DND-41 (cell line): ENCODE results near the gene CASP7.

Experiments used
- EZH2 ChIP-seq: IDR thresholded peaks from 3 replicates; pipeline ENCODE4 v1.6.1; 2012; ENCODE audit warnings: borderline replicate concordance, low read depth, mild to moderate bottlenecking, moderate library complexity, low read length, inconsistent platforms; ENCODE audit not compliant: severe bottlenecking
- TF ChIP-seq, protein P1 (sequence below): IDR thresholded peaks from 2 replicates; pipeline ENCODE4 v1.5.1; 2012; ENCODE audit warnings: borderline replicate concordance, low read length, moderate library complexity, mild to moderate bottlenecking; ENCODE audit not compliant: poor library complexity, severe bottlenecking; ENCODE audit errors: extremely low read depth

DNA sequence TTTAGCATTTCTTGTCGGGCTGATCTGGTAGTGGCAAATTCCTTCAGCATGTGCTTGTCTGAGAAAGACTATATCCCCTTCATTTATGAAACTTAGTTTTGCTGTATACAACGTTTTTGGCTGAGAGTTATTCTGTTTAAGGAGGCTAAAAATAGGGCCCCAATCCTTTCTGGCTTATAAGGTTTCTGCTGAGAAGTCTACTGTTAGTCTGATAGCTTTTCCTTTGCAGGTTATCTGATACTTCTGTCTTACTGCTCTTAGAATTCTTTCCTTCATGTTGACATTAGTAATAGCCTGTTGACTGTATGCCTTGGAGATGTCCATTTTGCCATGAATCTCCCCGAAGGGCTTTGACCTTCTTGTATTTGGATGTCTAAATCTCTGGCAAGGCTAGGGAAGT lies 9.9 kb downstream of the CASP7 start:
- TF ChIP-seq, protein P1, sequence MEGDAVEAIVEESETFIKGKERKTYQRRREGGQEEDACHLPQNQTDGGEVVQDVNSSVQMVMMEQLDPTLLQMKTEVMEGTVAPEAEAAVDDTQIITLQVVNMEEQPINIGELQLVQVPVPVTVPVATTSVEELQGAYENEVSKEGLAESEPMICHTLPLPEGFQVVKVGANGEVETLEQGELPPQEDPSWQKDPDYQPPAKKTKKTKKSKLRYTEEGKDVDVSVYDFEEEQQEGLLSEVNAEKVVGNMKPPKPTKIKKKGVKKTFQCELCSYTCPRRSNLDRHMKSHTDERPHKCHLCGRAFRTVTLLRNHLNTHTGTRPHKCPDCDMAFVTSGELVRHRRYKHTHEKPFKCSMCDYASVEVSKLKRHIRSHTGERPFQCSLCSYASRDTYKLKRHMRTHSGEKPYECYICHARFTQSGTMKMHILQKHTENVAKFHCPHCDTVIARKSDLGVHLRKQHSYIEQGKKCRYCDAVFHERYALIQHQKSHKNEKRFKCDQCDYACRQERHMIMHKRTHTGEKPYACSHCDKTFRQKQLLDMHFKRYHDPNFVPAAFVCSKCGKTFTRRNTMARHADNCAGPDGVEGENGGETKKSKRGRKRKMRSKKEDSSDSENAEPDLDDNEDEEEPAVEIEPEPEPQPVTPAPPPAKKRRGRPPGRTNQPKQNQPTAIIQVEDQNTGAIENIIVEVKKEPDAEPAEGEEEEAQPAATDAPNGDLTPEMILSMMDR = no peak
- TF ChIP-seq EZH2 = no peak
